EL (cell line): ENCODE data around the gene JSRP1.

Source experiments
- DNase-seq: peaks from one replicate; pipeline ENCODE4 v3.0.0-alpha.2; 2016

Gene JSRP1

DNA sequence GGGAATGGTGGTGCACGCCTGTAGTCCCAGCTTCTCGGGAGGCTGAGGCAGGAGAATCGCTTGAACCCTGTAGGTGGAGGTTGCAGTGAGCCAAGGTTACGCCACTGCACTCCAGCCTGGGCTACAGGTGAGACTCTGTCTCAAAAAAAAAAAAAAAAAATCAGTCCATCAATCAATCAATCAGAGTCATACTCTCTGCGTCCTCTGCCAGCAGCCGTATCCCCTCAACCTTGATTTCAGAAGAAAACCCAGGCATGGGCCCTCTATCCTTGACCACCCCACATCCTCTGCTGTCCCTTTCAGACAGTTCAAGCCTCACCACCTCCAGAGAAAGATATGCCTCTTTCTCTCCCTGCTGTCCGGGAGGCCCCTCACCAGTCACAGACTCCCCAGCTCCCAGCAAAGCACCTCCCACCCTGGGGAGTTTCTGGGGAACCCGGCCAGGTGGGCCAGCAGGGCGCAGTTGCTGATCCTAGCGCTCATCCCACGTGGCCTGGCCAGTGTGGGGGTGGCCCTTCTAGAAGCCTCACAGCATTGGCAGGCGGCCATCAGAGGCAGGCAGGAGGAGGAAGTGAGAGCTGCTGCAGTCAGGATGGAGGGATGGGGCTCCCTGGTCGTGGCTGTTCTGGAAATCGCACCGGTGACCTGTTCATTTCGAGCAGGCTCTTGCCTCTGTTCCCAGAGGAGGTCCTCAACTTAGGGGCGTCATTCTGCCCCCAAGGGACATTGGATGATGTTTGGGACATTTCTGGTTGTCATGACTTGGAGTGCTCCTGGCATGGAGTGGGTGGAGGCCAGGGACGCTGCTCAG is 10.2 kb upstream of the JSRP1 start:
- peak; percentile 70 for DNase-seq

- DNase-seq: no peak
Measured at GRCh38 chr19:2261438-2262172, 5.4 kb upstream of the JSRP1 start.

DNA sequence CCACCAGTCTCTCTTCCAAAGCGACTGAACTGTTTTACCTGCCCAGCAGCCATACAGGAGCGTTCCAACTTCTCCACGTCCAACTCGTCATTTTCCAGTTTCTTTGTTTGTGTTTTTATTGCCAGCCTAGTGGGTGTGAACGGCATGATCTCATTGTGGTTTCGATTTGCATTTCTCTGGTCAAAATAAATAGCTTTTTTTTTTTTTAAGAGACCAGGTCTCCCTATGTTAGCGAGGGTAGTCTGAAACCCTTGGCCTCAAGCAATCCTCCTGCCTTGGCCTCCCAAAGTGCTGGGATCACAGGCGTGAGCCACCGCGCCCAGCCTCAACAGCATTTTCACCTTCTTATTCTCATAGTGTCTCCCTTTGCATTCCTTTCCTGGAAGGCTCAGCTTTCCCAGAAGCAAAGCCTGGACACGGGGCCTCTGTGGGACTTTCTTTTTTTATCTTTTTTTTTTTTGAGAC is 4.2 kb upstream of the JSRP1 start:
- DNase-seq: peak; percentile 45

DNA sequence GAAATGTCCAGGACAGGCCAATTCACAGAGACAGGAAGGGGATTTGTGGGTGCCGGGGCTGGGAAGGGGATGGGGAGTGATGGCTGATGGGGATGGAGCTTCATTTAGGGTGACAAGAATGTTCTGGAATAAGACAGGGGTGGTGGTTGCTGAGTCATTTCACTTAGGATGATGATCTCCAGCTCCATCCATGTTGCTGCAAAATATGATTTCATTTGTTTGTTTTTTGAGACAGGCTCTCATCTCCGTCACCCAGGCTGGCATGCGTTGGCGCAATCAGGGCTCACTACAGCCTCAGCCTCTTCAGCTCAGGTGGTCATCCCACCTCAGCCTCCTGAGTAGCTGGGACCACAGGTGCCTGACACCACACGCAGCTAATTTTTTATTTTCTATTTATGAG is 3.1 kb upstream of the JSRP1 start:
- peak; percentile 63 for DNase-seq

DNA sequence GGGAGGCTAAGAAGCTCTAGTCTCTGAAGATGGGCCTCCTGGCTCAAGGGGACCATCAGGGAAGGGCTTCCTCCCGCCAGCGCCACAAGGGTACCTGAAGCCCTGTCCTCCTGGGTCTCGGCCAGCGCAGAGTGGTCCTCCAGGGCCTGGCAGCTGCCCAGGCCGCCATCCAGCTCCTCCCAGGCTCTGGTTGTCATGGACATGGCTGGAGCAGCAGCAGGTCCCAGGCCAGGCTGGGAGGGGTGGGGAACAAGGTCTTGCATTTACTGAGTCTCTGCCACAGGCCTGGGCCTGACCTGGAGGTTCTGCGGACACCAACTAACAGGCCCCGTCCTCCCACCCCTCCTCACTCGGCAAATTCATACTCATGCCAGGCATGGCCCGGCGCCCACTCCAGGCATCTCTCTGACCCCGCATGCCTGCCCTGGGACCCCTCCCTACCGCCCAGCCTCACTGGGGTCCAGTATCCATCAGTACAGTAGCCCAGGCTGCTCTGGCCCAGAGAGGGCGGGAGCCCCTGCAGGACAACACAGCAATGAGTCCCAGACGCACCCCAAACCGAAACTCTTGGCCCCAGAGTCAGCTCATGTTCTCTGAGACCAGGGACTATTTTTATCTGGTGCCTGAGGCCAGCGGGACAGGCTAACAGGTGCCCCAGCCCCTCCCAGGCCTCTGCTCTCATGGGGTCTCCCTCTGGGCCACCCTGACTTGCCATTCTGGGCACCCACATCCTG is 938 bp downstream of the JSRP1 start:
- DNase-seq: no peak

- DNase-seq: no peak
Measured at GRCh38 chr19:2254064-2254872, 1.9 kb downstream of the JSRP1 start.

DNA sequence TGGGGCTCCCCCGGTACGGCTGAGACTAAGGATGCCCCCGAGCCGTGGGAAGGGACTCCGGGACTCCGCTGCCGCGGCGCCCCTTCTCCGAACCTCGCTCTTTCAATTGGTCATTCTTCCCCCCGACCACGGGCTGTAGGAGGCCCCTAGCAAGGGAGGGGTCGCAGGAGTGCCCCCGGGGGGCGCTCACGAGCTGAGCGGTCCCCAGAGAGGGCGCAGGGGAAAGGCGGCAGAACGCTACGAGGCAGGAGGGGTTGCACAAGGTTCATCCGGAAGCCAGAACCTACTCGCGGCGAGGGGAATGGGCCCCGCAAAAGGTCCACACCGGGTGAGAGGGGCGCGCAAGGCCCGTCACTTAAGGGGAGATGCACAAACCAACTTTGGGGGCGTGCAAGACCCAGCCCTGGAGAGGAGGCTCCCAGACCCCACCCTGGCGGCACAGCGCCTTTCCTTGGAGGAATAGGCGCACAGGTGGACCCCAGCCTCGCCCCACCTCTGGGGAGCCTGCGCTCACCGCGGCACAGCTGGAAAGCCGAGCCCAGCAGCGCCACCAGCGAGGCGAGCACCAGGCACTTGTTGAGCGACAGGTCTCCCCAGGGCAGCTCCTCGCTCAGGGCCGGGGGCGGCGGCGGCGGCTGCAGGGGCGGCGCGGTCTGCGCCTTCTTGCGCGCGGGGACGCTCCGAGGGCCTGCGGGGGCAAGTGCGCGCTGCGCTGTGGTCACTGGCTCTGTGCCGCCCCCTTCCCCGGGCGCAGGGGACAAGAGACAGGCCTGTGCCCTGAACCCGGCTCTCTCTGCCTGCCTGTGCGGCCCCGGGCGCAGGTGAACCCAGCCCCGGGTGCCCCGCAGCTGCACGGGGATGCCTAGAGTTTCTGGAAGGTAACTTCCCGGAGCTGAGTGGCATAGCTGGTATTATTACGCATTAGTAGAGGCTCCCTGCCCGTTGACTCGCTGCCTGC is 2.8 kb downstream of the JSRP1 start:
- no peak for DNase-seq

DNA sequence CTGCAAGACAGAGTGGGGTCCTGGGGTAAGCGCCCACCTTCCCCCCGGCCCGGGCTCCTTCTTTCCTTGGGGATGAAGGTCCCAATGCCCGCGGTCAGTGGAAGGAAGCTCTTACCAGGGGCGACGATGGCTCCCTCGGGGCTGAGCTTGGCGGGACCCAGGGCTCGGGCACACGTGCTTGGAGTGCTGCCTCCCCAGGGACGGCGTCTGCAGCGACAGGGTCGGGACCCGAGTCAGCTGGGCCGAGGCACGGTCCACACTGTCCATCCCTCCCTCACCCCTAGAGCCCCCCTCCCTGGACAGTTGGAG is 3.5 kb downstream of the JSRP1 start:
- no peak for DNase-seq

DNA sequence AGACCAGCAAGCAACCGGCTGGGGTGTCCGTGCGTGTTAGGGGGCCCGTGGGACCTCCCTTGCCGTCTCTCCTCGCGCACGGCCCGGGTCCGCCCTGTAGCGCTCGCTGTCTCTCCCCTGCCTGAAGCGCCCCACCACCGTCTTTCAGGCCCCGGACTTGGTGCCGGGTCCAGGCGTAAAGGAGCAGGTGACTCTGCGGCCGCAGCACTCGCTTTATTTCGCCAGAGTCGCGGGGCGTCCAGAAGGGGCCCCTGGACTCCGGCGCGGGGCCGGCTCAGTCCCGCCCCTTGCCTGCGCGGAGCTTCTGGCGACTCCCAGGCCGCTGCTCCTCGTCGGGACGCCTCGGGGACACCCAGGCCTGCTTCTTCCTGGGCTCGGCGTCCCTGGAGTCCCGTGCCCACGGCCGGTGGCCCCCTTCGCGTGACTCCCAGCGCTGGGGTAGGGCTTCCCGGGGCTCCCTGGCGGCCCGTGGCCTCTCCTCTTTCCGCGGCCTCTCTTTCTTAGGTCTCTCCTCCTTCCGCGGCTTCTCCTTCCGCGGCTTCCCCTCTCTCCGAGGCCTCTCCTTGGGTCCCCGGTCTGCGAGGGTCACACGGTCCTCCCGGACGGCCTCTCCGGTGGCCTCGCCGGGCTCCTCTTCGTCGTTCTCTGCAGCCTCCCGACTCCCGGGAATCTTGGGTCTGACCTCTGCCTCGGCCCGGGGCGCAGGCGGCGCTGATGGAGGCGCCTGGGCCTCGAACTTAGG is 4.0 kb downstream of the JSRP1 start:
- DNase-seq: no peak

GRCh38 chr19:2251106-2252054 is 4.8 kb downstream of the JSRP1 start:
- no peak for DNase-seq

GRCh38 chr19:2250766-2251105 is 5.5 kb downstream of the JSRP1 start:
- no peak for DNase-seq

DNA sequence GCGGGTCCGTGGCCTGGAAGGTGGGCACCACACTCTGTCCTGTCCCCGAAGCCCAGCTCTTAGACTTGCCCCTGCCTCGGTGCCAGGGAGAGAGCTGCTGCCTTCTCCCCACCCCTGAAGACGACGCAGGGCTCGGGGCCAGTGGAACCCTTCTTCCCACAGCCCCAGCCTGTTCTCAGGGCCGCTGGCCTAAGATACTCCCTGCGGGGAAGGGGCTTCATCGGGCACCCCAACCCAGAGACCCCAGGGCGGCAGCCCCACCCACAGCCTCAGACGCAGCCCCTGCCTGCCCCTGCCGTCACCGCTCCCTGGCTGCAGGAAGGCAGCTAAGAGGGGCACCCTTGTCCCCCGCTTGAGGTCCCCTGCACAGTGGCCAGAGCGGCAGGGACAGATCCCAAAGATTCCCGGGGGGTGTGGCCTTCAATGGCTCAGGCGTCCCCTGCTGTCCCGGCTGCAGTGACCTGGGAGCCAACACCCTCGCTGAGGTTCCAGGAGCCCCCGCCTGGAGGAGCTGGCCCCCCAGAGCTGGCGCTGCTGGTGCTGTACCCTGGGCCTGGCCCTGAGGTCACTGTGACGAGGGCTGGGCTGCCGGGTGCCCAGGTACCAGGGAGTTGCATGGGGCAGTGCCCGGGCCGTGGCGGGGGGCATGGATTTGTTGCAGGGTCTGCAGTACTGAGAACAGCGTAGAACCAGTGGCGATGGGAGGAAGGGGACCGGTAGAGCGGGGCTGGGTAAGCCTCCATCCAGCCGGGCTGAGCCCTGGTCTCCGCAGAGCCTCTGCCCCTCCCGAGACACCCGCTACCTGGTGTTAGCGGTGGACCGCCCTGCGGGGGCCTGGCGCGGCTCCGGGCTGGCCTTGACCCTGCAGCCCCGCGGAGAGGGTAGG is 6.1 kb downstream of the JSRP1 start:
- DNase-seq: no peak

- DNase-seq: no peak
Measured at GRCh38 chr19:2249010-2249866, 7.0 kb downstream of the JSRP1 start, which contains the start of gene AMH. Gene AMH, plus strand, starts transcription at chr19:2249323. Its CDS starts 10 bp downstream, at chr19:2249333.

- DNase-seq: no peak
Measured at GRCh38 chr19:2248136-2249009, 7.8 kb downstream of the JSRP1 start.

- DNase-seq: no peak
Measured at GRCh38 chr19:2247433-2248101, 8.7 kb downstream of the JSRP1 start.

DNA sequence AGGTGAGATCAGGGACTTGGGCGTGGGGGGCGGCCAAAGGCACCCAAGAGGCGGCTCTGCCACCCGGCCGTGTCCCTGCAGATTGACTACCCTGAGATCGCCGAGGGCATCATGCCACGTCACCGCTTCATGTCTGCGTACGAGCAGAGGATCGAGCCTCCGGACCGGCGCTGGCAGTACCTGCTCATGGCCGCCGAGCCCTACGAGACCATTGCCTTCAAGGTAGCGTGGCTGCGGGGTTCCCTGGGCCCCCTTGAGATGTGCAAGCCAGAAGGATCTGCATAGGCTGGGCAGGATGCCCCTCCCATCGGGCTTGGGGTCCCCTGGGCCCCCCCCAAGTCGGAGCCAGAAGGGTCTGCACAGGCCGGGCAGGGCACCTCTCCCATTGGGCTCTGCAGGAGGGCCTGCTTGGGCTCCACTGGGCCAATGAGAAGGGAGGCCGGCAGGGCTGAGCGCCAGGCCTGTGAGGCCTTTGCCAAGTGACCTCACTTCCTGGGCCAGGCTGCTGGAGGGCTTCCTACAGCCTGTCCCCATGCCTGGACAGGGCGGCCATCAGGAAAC is 9.3 kb downstream of the JSRP1 start:
- peak; percentile 73 for DNase-seq
